ENCODE measurements around the gene INF2.

INF2 gene

GRCh38 chr14:104677512-104678332, 11.7 kb upstream of the INF2 start:
- DNase-seq: peak; percentile 44 to 82

GRCh38 chr14:104678346-104678745, 11.1 kb upstream of the INF2 start:
- DNase-seq: no peak

DNA sequence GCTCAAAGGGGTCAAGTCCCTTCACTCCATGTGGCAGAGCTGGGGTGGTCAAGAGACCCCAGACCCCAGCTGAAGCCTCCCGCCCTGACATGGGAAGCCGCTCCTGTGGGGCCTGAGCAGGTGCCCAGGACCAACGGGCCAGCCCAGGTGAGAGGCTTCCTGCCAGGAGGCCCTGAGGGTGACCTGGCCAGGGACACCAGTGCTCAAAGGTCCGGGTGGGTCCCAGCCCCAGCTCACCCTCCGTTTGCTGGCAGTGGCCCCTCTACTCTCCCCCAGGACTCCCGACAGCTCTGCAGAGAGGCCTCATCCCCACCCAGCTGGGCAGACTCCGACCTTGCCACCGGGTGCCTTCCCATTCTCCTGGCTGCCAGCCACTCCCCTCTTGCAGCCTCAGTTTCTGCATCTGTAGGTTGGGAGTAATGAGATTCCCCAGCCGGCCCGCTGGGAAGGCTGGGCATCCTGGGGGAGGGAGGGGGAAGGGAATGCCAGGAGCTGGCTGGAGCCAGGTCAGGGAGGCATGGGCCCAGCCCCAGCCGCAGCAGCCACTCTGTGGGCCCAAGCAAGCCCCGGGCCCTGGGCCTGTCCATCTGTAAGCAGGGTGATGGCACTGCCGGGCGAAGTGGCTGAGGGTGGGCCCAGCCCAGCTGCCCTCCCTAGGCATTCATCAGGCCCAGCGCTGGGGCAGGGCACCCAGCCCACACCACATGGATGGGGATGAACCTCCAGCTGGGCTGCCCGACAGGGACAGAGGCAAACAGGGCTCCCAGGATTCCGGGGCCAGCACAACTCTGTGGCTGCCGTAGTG, 10.3 kb upstream of the INF2 start:
- DNase-seq: no peak

DNA sequence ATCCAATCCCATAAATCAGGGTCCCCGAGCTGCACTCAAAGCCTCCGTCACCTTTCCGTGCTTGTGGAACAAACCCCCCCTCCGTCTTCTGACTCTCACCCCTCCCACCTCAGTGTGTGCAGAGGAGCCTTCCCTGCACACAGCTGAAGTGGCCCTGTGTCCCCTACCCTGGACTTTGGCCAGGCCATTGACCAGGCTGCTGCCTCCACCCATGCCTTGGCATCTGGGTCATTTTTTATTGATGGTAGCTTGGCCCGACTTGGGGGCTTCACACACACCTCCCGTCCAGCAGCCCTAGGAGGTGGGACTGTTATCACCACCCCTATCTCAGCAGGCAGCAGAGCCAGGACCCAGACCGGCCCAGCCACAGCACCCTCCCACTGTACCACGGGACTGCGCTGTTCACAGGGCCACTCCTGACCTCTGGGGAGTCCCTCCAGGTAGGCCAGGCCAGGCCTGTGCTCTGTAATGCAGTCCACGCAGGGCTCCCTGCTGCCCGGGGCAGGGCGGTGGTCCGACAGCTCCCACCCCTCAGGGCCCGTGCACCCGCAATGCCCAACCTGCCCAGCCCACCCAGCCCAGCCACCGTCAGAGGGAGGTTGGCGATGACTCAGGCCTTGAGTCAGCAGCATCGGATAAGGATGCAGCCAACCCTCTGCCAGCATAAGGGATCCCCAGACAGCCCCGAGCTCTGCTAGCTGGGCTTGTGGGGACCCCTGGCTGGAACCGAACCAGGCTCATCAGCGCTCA, 9.2 kb upstream of the INF2 start:
- peak in 1 of 2 experiments; percentile 51 for DNase-seq

- peak in 1 of 2 experiments; percentile 63 for DNase-seq
These were observed 8.4 kb upstream of the INF2 start for GRCh38 chr14:104680806-104681688.

DNA sequence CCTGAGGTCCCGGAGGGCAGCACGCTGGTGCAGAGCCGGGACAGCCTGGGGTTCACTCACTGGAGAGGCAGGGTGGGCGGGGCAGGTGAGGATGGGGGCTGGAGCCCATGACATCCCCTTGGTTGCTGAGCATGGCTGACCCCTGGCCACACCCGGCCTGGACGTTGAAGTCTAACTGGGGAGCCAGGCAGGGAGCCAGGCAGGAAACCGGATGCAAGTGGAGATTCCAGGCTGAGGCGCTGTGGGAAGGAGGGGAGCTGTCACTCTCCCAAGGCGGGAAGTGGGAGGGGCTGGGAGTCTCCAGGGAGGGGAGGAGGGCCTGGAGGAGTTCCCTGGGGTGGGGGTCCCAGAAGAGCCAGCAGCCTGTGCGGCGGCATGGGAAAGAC, 7.7 kb upstream of the INF2 start:
- DNase-seq: peak; percentile 70 to 87

- DNase-seq: peak in 1 of 2 experiments; percentile 49
These were observed 7.3 kb upstream of the INF2 start for GRCh38 chr14:104682107-104682593.

DNA sequence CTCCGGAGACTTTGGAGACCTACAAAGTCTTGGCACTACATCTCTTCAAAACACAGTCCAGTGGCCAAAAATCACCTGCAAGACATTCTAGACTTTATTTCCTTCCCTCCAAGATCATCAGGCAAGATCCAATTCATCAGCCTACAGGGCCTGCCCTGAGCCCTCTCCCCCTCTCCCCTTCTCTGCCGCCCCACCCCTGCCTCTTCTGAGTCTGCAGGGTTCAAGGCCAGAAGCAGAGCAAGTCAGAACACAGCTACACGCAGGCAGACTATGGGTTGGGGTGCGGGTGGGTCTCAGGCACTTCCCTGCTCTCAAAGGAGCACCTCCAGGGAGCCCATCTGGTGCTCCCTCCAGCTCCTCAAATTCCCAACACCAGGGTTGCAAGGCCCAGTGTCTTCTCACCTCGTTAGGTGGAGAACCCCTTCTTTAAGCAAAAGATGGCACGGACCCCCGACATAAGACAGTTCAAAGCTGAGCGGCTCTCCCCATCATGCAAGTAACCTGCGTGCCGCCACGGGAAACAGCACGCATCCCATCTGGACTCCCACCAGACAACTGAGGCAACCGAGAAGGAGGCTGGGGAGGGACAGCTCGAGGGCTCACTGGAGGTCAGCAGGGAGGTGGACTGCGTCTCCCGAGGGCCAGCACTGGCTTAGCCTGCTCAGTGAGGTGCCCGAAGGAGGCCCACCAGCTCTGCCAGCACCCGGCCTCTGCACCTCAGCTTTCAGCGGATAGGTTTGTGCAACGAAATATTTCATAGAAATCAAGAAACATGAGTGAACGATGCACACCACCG, 5.6 kb upstream of the INF2 start:
- DNase-seq: no peak

DNA sequence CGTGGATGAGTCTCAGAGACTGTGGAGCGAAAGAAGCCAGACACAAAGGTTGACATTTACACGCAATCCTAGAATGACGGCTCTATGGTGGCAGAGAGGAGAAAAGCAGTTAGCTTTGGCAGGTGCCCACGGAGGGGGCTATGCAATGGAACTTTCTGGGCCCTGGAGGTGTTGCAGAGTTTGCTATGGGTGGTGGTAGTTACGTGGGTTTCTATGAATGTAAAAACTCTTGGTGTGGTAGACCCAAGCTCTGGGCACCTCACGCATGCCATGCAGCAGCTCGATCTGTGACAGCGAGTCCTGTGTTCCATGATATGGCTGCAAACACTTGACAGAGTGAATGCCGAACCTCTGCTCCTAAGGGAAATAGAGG, 5.0 kb upstream of the INF2 start:
- DNase-seq: no peak

DNA sequence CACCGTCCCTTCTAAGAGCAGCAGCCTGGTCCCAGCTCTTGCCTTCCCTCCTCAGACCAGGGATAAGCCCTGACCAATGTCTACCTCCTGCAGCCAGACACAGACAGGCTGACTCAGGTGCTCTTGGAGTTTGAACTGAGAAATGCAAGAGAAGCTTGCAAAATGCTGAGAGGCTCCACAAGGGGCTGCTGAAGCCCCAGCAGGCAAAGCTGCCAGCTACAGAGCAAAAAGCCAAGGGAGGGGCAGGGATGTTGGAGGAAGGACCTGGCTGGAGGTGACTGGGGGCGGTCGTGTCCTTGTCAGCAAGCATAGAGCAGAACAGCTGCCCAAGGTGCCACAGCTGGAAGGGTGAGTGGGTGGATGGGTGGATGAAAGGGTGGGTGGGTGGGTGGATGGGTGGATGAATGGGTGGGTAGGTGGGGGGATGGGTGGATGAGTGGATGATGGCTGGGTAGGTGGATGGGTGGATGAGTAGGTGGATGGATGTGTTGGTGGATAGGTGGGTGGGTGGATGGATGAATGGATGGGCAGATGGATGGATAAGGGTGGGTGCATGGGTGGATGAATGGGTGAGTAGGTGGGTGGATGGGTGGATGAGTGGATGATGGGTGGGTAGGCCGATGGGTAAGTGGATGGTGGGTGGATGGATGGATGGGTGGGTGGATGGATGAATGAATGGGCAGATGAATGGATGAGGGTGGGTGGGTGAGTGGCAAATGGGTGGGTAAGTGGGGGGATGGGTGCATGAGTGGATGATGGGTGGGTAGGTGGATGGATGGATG, 4.0 kb upstream of the INF2 start:
- no peak for DNase-seq

DNA sequence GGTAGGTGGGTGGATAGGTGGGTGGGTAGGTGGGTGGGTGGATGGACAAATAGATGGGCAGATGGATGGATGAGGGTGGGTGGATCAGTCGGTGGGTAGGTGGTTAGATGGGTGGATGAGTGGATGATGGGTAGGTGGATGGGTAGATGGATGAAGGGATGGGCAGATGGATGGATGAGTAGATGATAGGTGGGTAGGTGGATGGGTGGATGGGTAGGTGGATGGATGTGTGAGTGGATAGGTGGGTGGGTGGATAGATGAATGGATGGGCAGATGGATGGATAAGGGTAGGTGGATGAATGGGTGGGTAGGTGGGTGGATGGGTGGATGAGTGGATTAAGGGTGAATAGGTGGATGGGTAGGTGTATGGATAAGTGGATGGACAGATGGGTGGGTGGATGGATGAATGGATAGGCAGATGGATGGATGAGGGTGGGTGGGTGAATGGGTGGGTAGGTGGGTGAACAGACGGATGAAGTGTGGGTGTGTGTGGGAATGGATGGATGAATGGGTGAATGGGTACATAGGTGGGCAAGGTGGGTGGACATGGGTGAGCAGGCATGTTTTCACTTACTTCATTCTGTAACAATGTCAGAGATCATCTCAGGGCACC, 3.3 kb upstream of the INF2 start:
- DNase-seq: no peak

DNA sequence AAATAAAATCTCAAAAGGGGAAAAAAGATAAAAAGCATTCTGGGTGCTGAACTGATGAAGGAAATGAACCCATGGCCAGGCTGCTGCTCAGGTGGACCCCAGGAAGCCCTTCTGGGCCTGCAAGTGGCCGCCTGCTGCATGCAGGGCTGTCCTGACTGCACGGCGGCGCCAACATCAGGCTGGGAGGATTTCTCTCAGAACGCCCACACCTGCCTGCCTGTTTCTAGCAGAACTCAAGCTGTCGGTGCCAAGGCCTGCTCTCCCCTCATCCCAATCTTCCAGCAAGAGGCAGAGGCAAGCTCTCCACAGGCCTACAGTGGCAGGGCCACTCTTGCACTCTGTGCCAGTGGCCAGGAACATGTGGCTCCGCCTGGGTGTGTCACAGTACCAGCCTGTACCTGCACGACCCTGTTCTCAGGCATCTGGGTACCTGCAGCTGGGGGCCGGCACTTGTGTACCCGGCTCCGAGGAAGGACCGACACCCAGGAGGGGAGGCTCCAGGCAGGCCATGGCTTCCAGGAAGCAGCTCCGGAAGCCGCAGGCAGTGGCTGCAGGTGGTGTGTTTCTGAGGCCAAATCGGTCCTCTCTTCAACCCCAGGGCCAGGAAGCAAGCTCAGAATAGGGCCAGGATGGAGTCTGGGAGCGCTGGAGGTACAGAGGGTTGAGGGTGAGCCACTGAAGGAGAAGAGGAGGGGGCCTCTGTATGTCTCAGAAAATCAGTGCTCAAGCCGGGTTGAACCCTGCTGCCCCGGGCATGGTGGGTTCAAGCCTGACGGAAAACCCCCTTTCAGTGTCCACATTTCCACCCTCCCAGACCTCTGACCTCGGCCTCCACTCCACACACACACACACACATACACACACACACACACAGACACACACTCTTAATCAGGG, 2.5 kb upstream of the INF2 start:
- no peak for DNase-seq

- DNase-seq: peak in 1 of 2 experiments; percentile 43
These were observed 1.6 kb upstream of the INF2 start for GRCh38 chr14:104687601-104688504.

DNA sequence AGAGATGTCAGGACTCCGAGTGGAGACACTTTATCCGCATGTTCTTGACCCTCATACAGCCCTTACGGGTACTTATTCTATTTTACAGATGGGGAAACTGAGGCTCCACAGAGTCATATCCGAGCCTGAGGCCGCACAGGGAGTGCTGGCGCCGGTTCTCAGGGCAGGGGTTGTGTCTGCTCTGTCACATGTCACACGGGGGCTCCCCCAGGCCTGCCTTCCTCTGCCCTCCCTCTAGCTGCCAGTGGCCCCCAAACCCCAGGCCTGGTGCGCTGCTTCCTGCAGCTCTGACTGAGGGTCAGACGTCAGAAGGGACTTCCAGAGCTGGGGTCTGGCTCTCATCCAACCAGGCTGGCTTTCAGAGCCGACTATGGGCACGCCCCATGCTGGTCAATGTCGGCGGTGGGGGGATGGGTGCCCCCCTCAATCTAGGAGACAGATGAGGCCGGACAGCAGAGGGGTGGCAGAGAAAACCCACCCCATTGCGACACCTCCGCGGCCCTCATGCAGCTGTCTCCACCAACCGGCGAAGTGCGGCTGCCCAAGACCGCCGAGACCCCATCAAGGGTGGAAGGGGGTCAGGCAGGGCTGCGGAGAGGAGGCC, 811 bp upstream of the INF2 start:
- no peak for DNase-seq

GRCh38 chr14:104689881-104690711, 678 bp downstream of the INF2 start:
- no peak for DNase-seq

DNA sequence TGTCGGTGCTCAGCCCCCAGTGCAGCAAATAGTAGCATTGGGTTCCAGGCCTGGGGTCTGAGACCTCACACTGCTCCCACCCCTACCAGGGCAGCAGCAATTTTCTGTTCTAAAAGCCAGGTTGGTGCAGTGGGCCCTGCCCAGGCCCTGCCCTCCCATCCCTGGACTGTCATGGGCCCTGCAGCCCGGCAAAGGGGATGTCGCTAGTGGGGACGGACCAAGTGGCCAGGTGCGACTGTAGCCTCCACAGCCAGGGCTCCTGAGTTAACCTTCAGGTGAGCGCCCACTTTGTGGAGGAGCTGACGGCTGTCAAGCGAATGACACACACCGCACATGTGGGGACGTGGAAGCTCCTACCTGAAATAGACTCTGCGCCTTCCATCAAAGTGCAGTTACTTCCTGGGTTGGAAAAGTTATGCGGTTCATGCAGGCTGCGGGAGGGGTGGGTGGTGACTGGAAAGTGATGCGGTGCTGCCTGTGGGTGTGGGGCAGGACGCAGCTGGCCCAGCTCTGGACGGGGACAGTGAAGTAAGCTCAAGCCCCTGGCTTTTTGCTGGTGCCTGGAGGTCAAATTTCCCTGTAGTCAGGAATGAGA, 1.5 kb downstream of the INF2 start:
- DNase-seq: no peak

Measured in SW 1271 (cell line).